ENCODE data around the gene NDUFB5.

GRCh38 chr3:179630753-179631451 lies 26.3 kb downstream of the NDUFB5 start:
- TF ChIP-seq POLR2A (IDR thresholded peaks at IDR 0.05): no peak
- TF ChIP-seq CTCF (IDR thresholded peaks at IDR 0.05 in 8 of 11, conservative IDR thresholded peaks at IDR 0.05 in 3 of 11): no peak
- TF ChIP-seq POLR2AphosphoS5 (IDR thresholded peaks at IDR 0.05): no peak
